ENCODE results near the gene MYB.

Gene MYB

DNA sequence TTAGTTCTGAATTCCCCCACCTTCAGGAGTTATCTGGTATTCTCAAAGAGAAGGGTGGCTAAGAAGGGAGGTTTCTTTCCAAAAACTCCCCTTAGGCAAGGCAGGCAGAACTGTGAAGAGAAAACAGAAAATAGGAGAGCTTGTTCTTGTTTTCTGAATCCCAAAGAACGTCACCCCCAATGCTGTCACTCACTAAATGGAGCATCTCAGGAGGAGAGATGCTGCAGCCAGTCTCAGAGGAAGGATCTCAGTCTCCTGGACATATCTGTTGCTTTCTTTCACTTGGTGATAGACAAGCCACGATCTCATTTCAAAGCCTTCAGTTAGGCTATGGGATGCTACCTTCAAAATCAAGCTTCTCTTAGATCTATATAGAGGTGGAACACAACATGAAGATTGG, 16.1 kb upstream of the MYB start:
- DNase-seq = no peak

DNA sequence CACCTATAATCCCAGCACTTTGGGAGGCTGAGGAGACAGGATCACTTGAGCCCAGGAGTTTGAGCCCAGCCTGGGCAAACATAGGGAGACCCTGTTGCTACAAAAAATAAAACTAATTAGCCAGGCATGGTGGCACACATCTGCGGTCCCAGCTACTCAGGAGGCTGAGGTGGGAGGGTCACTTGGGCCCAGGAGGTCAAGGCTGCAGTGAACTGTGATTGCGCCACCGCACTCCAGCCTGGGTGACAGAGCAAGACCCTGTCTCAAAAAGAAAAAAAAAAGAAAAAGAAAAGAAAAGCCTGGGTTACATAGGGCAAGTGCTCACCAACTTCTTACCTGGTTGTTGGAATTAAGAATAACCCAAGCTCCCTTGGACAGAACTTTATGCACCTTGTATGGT, 14.6 kb upstream of the MYB start:
- no peak for DNase-seq

DNA sequence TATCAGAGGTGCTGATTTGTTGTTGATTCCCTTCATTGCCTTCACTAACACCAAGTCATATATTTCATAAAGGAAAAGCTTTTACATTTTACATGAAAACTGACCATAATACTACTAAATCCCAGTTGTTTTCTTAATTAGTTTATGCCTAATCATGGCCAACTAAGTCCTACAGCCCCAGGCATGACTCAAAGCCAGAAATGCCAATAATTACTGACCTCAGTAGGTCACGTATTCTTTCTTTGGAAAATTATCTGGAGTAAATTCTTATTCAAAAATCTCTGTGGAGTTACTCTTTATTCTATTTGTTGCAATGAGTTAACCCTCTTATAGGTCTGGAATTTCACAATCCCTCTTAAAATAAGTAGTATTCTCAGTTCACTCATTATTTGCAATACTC, 13.5 kb upstream of the MYB start:
- no peak for DNase-seq

DNA sequence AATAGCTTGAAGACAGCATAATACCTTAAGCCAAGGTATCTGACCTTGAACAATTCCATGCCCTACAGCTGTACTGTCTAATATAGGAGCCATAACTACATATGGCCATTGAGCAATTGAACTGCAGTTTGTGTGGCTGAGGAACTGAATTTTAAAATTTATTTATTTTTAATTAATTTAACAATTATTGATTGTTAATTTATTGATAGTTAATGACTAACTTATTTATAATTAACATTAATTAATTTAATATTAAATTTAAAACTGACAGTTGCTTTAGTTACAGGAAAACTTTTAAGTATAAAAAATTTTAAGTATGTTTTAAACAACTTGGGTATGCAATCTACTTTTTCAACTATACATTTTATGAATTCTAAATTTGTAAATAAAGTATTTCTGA, 12.3 kb upstream of the MYB start:
- no peak for DNase-seq

DNA sequence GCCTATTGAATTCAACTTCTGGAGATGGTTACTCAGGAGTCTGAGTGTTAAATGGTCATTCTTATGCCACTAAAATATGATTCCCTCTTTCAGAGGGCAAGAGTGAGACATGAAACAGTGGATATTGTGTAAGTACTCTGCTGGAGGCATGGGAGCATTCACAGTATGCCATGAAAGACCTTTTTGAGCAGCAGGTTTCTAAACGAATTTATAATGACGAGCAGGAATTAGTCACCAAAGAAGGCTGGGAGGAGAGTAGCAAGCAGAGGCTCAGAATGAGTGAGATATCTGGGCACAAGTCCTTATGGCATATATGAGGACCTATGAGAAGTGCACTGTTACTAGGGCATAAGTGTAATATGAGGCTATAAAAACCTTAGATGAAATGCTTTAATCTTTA, 10.9 kb upstream of the MYB start:
- no peak for DNase-seq

DNA sequence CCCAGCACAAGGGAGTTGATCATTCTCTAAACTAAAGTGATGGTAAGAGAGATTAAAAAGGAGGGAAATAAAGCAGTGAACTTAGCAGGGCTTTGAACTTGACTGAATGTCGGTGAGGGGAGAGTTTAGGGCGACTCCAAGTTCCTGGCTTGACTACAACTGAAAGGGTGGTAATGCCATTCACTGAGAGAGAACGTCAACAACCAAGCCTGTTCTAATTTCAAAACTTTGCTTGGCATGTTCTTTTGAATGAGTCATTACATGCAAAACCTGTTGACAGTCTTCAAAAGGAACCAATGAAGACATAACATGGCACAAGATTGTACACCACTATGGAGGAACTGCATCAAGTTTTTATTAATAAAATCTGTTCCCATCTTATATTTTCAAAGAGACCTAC, 10.3 kb upstream of the MYB start:
- no peak for DNase-seq

DNA sequence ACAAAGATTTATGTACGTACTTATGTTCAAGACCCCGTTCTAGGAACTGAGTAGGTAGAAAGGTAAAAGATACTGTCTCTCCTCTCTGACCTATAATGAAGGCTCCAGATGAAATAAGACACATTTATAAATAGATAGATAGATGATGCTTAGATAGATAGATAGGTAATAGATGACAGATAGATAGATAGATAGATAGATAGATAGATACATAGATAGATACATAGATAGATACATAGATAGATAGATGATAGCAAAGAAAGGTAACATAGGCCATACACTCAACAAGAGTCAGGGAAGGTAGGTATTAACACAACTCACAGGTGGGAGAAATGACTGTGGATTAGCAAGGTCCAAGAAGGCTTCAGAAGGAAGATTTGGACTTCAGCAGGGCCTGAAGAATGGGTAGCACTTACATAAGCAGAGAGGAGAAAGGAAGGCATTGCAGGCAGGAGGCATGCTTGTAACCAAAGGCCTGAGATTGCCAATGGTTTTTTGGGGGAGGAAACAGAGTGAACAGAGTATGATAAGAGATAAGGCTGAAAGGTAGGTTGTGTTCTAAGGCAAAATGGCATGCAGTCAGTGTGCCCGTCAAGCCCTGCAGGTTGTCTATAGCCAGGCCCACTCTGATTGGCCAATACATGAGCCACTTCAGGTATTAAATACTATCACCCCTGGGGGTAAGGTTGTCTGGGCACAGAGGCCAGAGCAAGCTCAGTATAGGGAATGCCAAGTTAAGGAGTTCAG, 7.7 kb upstream of the MYB start:
- DNase-seq = no peak

DNA sequence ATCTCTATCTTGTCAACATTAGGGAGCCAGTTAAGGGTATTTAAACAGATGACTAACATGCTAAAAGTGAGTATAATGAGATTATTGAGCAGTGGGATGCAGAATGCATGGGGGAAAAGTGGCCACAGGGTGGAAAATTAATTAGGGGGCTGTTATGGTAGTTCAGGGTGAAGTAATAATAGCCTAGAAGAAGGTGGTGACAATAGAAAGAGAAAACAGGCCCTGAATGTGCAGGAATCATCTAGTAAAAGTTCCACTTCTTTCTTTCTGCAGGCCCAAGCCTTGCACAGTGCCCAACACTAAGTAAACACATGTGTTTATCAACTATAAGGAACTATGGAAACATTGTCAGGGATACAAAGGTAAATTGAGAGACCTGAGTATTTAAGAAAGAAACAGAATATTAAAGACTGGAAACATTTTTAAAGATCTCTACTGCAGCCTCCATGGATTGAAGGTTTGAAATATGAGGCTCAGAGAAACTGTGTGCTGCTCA, 7.1 kb upstream of the MYB start:
- no peak for DNase-seq

DNA sequence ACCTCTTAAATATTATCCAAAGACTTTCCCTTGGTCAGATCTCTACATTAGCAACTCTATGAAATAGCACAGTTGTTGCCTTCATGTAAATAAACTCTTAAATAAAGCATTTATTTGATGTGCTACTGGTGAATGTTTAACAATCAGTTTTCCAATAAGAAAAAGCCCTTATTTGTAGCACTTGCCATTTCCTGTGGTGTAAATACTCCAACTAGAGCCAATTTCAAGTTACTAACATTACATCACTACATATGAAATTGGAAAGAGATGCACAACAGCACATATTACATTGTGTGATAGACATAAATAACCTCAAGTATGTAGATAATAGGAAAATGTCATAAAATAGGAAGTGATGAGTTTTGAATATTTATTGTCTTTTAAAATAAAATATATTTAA, 5.0 kb upstream of the MYB start:
- no peak for DNase-seq

DNA sequence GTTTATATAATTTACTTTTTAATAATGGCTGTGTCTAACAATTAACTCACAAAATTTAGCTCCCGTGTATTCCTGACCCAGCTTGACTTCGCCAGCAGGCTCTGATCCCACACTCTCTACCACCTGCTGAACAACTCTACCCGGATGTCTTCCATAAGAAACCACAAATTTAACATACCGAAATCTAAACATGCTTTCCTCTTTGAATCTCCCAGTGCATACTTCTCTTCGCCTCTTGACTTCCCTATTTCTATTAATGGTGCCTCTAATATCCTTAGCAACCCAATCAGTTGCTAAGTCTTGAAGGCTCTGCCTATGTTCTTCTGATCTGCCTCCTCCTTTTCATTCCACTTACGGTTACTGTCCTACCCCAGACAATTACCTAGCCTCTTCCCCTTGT, 4.6 kb upstream of the MYB start:
- no peak for DNase-seq

DNA sequence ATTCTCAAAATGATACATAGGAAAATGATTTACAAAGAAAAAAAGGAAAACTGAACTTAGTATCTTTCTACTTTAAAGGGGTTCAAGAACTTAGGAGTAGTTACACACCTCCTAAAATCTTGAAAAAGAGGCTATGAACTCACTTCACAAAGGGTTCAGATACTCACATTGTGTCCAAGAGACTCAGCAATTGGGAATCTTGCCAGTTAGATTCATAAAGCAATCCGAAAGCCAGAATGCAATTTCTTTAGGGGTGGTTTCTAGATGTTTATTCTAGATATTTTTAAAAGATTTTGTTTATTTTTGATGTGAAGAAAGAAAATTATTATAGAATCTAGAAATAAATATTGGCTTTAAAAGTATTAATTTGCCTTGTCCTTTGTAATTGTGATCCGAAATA, 1.7 kb upstream of the MYB start:
- DNase-seq = no peak

DNA sequence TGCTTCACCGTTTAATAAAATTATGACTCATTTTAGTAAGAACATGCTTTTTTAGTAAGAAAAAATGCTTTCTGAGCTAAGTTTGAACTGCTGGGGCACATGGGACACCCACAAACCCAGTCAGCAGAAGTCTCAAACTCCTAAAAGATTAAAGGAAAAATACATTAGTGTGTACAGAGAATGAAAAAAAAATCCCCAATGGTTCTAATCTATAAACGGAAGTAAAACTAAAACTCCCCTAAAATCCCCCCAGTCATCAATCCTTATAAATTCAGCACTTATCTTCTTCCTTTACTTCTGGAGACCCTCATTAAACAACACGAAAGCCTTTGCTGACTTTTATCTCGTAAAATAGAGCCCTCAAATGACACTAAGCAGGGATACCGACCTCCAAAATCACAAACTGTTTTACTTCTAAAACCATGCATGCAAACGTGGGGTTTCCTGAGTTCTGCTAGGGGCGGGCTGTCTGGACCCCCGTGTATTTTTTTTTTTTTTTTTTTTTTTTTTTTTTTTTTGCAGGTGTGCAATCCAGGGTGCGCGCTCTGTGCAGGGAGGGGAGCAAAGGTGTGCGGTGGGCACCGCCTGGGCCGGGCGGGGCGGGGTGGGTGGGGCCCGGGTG, 1.1 kb upstream of the MYB start:
- no peak for DNase-seq

DNA sequence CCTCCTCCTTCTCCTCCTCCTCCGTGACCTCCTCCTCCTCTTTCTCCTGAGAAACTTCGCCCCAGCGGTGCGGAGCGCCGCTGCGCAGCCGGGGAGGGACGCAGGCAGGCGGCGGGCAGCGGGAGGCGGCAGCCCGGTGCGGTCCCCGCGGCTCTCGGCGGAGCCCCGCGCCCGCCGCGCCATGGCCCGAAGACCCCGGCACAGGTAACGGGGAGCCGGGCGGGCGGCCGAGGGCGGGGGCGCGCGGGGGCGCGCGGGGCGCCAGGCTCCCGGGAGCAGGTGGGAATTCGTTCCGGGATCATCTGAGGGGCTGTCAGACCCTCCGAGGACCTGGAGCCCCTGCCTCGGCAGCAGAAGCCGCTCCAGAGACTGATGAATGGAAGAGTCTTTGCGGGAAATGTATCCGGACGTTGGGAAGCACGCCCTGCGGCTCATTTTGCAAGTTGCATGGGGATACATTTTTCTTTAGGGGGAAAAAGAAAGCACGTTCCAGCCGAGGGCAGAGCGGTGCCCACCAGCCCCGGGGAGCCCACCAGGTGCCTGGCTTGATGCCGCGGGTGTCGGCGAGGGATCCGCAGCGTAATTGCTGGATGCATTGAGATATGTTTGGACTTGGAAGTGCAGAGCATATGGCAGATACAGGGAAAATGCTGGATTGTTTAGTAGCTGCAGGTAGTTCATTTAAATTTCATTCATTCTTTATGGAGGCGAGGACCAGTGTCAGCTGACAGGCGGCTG, 394 bp downstream of the MYB start:
- DNase-seq = no peak

DNA sequence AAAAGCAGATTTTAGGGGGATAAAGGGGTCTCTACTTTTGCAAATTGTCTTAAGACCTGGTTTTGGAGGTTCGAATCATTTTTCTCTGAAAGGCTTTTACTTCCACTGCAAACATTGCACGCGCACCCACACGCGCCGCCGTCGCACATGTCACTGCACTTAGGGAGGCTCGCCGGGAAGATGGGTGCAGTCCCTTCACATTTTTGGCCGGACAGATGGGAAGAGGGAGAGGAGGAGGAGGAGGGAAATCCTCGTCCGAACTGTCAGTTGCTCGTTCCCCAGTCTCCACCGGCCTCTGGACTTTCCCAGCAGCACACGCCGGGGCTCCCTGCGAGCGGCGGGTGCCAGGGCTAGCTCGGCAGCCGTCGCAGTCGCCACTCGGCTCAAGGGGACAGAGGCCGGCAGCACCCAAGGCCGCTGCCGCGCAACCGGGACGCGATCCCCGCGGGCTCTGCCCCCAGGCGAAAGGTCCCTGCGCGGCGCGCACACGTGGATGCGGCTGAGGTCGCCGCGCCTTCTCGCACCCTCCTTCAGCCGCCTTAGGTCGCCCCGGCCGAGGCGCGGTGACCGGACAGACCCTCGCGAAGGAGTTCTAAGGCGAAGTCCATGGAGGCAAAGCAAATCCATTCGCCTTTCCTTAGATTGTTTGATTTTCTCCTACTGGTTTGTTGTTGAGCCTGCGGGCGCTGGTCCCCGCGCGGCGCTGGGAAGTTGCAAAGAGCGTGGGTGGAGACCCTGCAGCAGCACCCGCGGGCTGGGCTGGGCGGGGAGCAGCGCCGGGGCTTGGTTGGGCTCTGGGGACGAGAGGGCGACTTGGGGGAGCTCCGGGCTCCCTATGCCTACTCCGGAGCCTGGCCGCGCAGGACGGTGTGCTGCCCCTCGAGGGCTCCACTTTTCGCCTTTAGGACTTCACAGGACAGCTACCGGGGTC, 1.2 kb downstream of the MYB start:
- peak; percentile 67 for DNase-seq

DNA sequence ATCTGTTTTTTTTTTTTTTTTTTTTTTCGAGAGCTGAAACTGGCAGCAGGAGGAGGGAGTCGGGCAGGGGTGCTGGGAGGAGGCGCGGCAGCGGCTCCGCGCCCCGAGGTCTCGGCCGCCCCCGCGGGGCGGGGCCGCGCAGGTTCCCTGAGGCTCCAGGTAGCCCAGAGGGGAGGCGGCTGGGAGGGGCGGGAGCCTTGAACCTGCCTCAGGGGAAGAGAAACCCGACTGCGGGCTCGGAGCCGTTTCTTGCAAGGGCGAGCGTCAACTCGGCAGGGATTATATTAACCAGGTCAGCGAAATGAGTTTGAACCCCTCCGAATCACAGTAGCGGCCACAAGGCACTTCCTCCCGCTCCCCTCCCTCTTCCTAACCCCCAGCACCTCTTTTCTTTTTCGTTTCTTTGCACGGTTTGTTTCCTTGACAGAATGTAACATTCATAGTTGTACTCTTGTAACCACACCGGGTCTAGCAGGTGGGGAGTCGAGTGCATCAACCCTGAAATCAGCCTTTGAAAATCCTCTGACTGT, 2.0 kb downstream of the MYB start:
- DNase-seq = peak; percentile 77

DNA sequence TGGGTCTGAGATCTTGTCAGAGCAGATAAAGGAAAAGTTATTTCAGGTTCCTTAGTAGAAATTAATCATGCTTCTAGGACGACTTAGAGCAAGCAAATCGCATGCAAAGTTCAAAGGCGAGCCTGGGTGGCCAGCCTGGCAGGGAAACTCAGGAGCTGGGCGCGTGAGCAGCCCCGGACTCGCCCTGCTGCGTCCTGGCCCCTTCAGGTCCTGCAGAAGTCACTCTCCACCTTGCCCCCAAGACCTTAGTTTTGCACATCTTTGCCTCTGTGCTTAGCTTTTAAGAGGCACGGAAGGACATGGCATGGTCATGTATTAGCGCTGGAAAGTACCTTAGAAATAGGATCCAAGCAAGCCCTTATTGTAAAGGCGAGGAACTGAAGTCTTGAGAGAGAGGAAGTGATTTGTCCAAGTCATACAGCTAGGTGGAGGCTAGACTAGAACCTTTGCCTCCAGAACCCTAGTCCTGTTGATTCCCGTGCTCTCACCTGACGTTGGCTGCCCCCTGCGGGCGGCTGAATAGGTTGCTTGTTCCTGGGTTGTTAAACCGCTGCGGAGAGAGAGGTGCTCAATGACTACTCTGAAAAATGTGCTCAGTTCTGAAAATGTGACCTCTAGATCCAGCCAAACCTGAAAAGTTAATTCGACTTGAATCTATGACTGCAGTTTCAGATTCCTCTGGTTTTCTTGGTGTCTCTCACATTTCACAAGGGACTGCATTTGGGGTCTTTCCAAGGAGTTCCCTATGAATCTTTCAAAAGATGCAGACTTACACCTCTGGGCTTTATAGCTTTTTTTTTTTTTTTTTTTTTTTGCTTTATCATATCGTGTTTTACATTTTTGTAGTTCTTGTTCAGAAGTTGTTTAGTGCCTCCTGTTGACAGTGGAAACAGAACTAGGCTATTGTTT, 2.7 kb downstream of the MYB start:
- peak; percentile 77 for DNase-seq

DNA sequence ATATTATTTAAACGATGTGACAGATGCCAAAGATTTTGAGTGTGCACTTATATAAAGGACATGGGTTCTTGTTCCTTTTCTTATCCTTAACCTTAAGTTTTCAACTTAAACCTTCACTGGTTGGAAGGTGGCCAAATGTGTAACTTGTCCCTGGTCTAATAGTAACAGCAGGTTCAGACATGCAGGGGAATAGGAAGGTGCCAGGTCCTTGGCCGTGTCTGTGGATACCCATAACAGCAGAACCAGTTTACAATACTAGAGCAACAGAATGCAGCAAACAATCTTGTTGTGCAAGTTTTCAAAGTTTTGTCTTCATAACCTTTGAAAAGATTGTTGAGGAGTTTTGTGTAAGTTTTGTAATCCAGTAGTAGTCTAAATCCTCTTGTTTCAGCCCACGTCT, 4.4 kb downstream of the MYB start:
- DNase-seq = no peak

DNA sequence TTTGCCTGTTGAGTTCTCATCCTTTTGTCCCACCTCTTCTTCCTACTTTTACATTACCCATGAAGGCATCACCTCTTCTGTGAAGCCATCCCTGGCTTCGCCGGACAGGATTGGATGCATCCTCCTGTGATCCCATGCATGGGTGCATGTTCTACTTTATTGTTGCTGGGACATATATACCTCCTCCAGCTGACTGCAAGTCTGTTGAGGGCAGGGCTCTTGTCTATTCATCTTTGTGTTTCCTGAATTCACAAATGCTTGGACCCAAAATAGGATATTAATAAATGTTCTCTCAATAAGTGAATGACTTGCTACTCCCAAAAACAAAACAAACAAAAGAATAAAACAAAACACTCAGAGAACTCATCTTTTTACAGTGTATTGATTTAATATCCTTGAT, 5.1 kb downstream of the MYB start:
- DNase-seq = no peak

DNA sequence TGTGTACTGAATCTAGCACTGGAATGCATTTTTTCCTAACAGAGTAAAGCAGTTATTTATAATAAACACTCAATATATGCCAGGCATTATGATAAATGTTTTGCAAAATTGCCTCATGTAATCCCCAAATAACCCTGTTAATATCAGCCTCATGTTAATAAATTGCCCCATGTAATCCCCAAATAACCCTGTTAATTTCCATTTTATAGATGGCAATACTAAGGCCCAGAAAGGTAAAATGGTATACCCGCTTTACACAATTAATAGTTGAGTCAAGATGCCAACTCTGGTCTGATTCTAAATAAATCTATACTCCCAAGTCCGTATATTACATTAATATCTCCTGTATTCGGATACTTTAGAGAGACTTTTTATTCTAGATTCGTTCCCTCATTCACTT, 6.3 kb downstream of the MYB start:
- DNase-seq = no peak

DNA sequence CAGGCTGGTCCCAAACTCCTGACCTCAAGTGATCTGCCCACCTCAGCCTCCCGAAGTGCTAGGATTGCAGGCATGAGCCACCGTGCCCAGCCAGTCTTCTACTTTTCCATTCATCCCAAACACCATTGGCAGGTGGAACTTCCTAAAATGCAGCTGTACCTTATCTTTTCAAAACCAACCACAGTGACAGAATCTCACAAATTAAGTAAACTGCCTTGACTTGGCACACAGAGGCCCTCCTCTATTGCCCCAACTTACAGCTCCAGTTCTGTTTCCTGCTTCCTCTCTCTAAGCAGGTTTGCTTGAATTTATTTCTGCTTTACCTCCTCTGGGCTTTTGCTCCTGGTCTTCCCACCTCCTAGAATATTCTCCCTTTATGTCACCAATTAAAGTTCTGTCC, 7.6 kb downstream of the MYB start:
- DNase-seq = no peak

DNA sequence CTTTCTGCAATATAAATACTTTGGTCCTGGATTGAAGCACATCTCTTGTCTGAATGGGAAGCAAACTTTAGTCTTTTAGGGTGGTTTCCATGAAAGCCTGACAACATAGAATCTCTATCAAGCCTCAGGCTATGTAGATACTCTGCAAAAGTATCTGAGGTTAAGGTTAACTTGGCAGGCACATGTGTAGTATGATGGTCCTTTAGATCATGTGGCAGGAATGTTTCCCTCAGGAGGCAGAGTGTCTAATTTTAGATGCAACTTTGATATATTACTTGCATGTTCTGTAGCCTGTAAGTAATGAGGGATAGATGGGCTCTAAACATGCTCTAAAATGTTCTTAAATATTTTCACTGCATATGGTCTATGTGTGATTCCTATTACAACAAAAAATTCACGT, 8.2 kb downstream of the MYB start:
- no peak for DNase-seq

All from activated T-cell treated with anti-CD3 and anti-CD28 coated beads, Interleukin-2, amount 50 U/mL, for 1 hour (primary cell).